GM13977 (cell line): ENCODE measurements around the gene ADGRA1.

ENCODE experiments used
- DNase-seq: peaks from one replicate; pipeline ENCODE4 v3.0.0; 2012; ENCODE audit warnings: low spot score
- in situ Hi-C: fragments of 300-500 bp; cut with MboI; formaldehyde crosslinking; loops from one replicate; pipeline ENCODE4 v1.12.0; 2022; ENCODE audit warnings: low sequenced_read_pairs, low pct_unique_long_range_greater_than_20kb, mixed read lengths, inconsistent platforms; ENCODE audit not compliant: unreplicated experiment
- TF ChIP-seq, protein P1 (sequence below): IDR thresholded peaks from 2 replicates; pipeline ENCODE4 v1.5.1; 2012; ENCODE audit warnings: mild to moderate bottlenecking, control low read depth; ENCODE audit not compliant: insufficient read depth; ENCODE audit errors: extremely low read depth, missing control alignments

The ADGRA1 gene

DNA sequence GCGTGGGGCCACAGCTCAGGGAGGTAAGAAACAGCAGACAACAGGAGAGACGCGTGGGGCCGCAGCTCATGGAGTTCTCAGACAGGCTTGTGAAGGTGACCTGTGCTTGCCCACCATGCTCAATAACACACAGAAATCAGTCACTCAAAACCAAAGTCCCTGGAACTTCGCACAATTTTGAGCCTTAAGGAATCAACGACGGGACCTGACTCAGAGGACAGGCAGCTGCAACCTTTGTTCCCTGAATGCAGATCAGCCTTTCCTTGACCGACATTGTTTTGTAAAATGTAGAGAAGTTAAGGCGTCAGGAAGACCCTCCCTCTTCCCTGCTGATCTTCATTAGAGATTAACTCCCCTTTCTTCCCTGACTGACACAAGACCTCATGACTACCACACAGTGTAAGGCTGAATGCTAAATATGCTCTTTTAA lies 63.8 kb downstream of the ADGRA1 start:
- TF ChIP-seq, protein P1, sequence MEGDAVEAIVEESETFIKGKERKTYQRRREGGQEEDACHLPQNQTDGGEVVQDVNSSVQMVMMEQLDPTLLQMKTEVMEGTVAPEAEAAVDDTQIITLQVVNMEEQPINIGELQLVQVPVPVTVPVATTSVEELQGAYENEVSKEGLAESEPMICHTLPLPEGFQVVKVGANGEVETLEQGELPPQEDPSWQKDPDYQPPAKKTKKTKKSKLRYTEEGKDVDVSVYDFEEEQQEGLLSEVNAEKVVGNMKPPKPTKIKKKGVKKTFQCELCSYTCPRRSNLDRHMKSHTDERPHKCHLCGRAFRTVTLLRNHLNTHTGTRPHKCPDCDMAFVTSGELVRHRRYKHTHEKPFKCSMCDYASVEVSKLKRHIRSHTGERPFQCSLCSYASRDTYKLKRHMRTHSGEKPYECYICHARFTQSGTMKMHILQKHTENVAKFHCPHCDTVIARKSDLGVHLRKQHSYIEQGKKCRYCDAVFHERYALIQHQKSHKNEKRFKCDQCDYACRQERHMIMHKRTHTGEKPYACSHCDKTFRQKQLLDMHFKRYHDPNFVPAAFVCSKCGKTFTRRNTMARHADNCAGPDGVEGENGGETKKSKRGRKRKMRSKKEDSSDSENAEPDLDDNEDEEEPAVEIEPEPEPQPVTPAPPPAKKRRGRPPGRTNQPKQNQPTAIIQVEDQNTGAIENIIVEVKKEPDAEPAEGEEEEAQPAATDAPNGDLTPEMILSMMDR, result no peak
- DNase-seq, result no peak
- in situ Hi-C loops, result no loop called here

DNA sequence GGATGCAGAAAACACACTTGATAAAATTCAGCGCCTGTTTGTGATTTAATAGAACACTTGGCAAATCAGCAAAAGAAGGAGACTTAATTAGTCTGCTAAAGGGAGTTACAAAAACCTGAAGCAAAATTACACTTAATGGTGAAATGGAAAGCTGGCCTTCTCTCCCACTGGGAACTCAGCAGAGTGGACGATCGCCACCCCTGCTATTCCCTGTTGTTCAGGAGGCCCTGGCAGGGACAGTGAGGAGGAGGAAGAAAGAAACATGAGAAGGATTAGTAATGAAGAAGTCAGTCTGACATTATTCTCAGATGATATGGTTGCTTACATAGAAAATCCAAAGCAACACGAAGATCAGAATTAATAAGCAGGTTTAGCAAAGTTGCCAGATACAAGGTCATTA lies 66.7 kb downstream of the ADGRA1 start:
- TF ChIP-seq, protein P1, result no peak
- in situ Hi-C loops, result no loop called here
- no peak for DNase-seq

DNA sequence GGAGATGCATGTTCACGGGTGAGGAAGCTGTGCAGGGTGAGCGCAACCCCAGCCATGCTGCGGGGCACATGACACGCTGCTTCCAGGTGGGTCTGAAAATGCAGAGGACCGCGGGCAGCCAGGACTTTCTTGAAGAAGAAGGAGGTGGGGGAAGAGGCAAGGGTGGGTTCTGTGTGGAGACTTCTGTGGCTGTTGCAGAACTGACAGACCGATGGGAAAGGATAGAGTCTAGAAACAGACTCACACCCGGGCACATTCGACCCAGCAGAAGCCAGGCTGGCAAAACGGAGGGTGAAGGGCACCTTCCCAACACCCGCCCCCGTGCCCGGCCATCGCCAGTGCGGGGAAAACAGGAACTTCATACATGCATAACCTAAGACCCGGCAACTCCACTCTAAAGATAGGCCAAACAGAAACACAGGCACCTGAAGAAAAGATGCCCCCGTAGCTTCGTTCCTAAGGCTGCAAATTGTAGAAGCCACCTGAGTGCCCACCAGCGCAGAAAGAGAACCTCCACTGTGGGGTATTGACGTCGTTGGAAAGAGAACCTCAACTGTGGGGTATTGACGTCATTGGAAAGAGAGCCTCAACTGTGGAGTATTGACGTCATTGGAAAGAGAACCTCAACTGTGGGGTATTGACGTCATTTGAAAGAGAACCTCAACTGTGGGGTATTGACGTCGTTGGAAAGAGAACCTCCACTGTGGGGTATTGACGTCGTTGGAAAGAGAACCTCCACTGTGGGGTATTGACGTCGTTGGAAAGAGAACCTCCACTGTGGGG lies 67.5 kb downstream of the ADGRA1 start:
- DNase-seq, result no peak
- in situ Hi-C loops, result no loop called here
- TF ChIP-seq, protein P1, result no peak

DNA sequence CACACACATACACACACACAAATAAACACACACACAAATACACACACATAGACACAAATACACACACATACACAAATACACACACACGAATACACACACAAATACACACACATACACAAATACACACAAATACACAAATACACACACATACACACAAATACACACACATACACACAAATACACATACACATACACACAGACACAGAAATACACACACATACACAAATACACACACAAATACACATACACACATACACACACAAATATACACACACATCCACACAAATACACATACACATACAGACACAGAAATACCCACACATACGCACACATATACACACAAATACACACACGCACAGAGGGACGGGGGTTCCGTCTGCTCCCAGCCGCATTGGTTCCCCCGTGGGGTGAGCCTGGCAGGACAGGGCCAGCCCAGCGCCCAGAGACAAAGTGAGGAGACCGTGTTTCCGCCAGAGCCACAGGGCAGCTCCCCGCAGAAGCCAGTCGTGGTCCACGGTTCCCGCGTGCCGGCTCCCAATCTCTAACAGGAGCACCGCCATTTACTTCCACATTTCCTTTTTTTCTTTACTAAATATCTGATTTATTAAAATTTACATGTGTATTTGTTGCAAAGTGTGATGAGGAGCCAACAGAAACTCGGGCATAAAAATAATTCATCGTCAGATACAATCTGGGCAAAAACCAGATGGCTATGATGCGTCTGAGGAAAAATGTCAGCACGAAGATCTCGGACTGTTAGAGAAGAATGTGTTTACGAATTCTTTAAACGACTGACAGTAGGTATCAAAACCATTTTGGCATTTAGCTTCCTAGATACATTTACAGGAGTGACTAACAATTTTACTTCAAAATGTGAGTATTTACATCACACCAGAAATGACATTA lies 69.2 kb downstream of the ADGRA1 start:
- in situ Hi-C loops, result no loop called here

DNA sequence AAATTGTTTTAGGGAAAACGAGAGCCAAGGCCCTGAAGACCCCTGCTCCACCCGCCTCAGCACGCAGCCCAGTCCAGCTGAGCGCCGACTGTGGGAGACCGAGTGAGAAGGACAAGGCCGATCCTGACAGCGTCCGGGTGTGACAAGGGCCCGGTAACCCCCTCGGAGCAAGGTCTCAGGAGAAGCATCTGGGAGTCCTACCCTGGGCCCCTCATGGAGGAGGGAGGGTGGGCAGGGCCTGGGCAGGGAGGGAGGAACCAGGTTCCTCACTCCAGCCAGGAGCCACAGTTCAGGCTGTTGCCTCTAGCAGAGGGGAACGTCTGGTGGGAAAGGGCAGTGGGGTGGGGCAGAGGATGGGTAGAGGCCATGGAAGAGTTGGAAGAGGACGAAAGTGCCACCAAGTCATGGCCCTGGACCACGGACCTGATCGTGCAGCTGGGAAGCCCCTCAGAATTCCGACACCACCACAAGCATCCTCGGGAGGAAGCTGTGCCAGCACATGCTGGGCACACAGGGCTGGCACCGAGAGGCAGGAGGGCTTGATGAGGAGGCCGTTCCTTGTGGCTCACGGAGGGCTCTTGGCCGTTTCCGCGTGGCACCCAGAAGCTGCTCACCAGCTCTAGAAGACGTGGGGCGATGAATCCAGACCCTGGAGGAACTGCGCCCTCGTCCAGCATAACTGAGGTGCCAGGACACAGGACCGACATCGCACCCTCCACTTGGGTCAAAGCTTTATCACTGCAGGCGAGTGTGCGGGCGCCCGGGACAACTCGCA lies 70.1 kb downstream of the ADGRA1 start:
- TF ChIP-seq, protein P1, result no peak
- in situ Hi-C loops, result no loop called here
- no peak for DNase-seq

More for the DNA sequence above, 69.2 kb downstream of the ADGRA1 start:
- no peak for DNase-seq
- TF ChIP-seq, protein P1, result no peak

DNA sequence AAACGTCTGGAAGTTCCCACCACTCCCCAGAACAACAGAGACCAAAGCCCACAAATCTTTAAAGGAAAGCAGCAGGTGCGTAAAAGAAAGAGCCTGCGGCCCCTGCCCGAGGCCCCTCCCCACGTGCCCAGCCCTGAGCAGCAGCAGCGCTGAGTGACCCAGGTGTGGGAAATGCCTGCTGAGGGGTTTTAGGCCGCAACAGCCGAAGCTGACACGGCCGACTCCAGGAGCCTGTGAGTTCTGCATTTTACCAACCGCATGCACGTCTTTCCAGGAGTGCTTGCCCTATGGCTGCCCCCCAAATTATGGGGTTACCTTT lies 70.7 kb downstream of the ADGRA1 start:
- TF ChIP-seq, protein P1, result no peak
- no peak for DNase-seq
- in situ Hi-C loops, result no loop called here
